GM12878 (cell line): Measurements from ENCODE around the gene EFCAB10.

Source experiments
- BACH1 ChIP-seq: fragments of 450-650 bp; IDR thresholded peaks from 2 replicates; pipeline ENCODE4 v1.6.1; 2017; ENCODE audit warnings: mild to moderate bottlenecking, borderline replicate concordance
- CBFB ChIP-seq: IDR thresholded peaks from 2 replicates; pipeline ENCODE4 v1.6.1; 2016; ENCODE audit warnings: antibody characterized with exemption, low read depth
- CBX3 ChIP-seq: fragments of 200-600 bp; sonication (generic); IDR thresholded peaks from 2 replicates; pipeline ENCODE4 v1.6.1; 2016; ENCODE audit warnings: low read depth, borderline replicate concordance
- CEBPZ ChIP-seq: fragments of 150-350 bp; IDR thresholded peaks from 2 replicates; pipeline ENCODE4 v1.6.1; 2016; ENCODE audit warnings: low read depth, low read length
- CREB1 ChIP-seq: IDR thresholded peaks from 2 replicates; pipeline ENCODE4 v1.6.1; 2012; ENCODE audit warnings: low read depth, mild to moderate bottlenecking, inconsistent platforms
- CTCF ChIP-seq, 3 experiments: IDR thresholded peaks in 2 of 3; conservative IDR thresholded peaks in 1 of 3; 2 replicates each; pipeline ENCODE4 v1.5.1; 2011; ENCODE audit warnings: low read depth in 3 of 3, low read length in 3 of 3, mild to moderate bottlenecking in 3 of 3, control low read depth in 2 of 3, moderate library complexity in 2 of 3, inconsistent platforms in 1 of 3, mixed read lengths in 1 of 3; ENCODE audit not compliant: control insufficient read depth in 2 of 3, insufficient read depth in 1 of 3; ENCODE audit errors: extremely low read depth in 1 of 3
- FOXK2 ChIP-seq: fragments of 450-650 bp; IDR thresholded peaks from 2 replicates; pipeline ENCODE4 v1.6.1; 2017; ENCODE audit warnings: mild to moderate bottlenecking, moderate library complexity
- MLLT1 ChIP-seq: fragments of 450-650 bp; IDR thresholded peaks from 2 replicates; pipeline ENCODE4 v1.6.1; 2016; ENCODE audit warnings: mild to moderate bottlenecking
- NFIC ChIP-seq: IDR thresholded peaks from 2 replicates; pipeline ENCODE4 v1.6.1; 2012; ENCODE audit warnings: low read depth, mild to moderate bottlenecking, inconsistent platforms, low read length, moderate library complexity
- POLR2A ChIP-seq: IDR thresholded peaks from 2 replicates; pipeline ENCODE4 v1.6.1; 2011; ENCODE audit warnings: low read depth, mild to moderate bottlenecking, low read length
- POLR2AphosphoS2 ChIP-seq: IDR thresholded peaks from 2 replicates; pipeline ENCODE4 v1.6.1; 2011; ENCODE audit warnings: low read depth, mild to moderate bottlenecking, low read length, improper control_type of control experiment, moderate library complexity
- SUZ12 ChIP-seq: fragments of 200-600 bp; sonication (generic); IDR thresholded peaks from one replicate; pipeline ENCODE4 v1.6.1; 2018; ENCODE audit warnings: antibody characterized with exemption, mild to moderate bottlenecking; ENCODE audit not compliant: unreplicated experiment

- TF ChIP-seq CTCF (IDR thresholded peaks at IDR 0.05 in 2 of 3, conservative IDR thresholded peaks at IDR 0.05 in 1 of 3; ENCODE audit: control insufficient read depth in 2 of 3, extremely low read depth in 1 of 3, insufficient read depth in 1 of 3, low read depth in 3 of 3, low read length in 3 of 3) = no peak
- no peak for TF ChIP-seq SUZ12
- TF ChIP-seq POLR2A = no peak
- TF ChIP-seq MLLT1 = no peak
- TF ChIP-seq FOXK2 = no peak
- TF ChIP-seq NFIC = no peak
- TF ChIP-seq BACH1 = no peak
- no peak for TF ChIP-seq CEBPZ
- no peak for TF ChIP-seq CREB1
- no peak for TF ChIP-seq CBFB
- no peak for TF ChIP-seq POLR2AphosphoS2
- no peak for TF ChIP-seq CBX3
Measured at GRCh38 chr7:105578496-105578895, 2.8 kb downstream of the EFCAB10 start.
